ENCODE data around the gene HBD. TPM values are rescaled to one million over a fixed set of nuclear protein-coding genes. Genes with fewer than 3 reads are reported as not detected.

HBD gene
- total RNA-seq, 2 donors from 2014 or later: not detected

GRCh38 chr11:5238486-5238885 lies 4.2 kb upstream of the HBD start:
- H3K27me3 Mint-ChIP-seq (ENCODE audit: insufficient read depth): peaks cover 5% of the 10 kb centered on the region
- no peaks in the 10 kb centered on the region for H3K9me3 Mint-ChIP-seq
- Histone ChIP-seq H3K4me1 (ENCODE audit: control insufficient read depth, insufficient read depth, low read length) (no peaks in the 10 kb centered on the region), H3K27ac (ENCODE audit: low read depth, low read length) (no peak overlapping the region), H3K9ac (ENCODE audit: extremely low read depth, low read length, poor library complexity, severe bottlenecking) (no peak overlapping the region), H3K27me3 (ENCODE audit: control insufficient read depth, insufficient read depth, low read length, poor library complexity, severe bottlenecking) (no peaks in the 10 kb centered on the region), H3K9me3 (ENCODE audit: control insufficient read depth, low read length) (no peaks in the 10 kb centered on the region), H3K4me3 (ENCODE audit: low read length) (no peak overlapping the region), H3K36me3 (ENCODE audit: control insufficient read depth, insufficient read depth, low read length) (no peaks in the 10 kb centered on the region)
- no peak for DNase-seq
- no peaks in the 10 kb centered on the region for H3K36me3 Mint-ChIP-seq (ENCODE audit: low read depth)
- no peak overlapping the region for H3K4me3 Mint-ChIP-seq
- no peak for TF ChIP-seq CTCF (conservative IDR thresholded peaks at IDR 0.05)
- no peaks in the 10 kb centered on the region for H3K4me1 Mint-ChIP-seq
- WGBS, 2 experiments (ENCODE audit: insufficient coverage in 1 of 2, insufficient read length in 1 of 2): 95% methylated on average over 2 of the region's 2 CpGs; no CpG with 5 or more reads in 1 of the 2 experiments
- no peak overlapping the region for H3K27ac Mint-ChIP-seq

GRCh38 chr11:5237420-5237819 lies 3.1 kb upstream of the HBD start:
- TF ChIP-seq CTCF (conservative IDR thresholded peaks at IDR 0.05): no peak
- no peak overlapping the region for H3K27ac ChIP-seq (ENCODE audit: low read depth, low read length)
- no peaks in the 10 kb centered on the region for H3K9me3 ChIP-seq (ENCODE audit: control insufficient read depth, low read length)
- no peak for DNase-seq
- no peaks in the 10 kb centered on the region for H3K36me3 ChIP-seq (ENCODE audit: control insufficient read depth, insufficient read depth, low read length)
- Mint-ChIP-seq H3K4me3 (no peak overlapping the region), H3K9me3 (no peaks in the 10 kb centered on the region), H3K27ac (no peak overlapping the region), H3K4me1 (no peaks in the 10 kb centered on the region), H3K27me3 (ENCODE audit: insufficient read depth) (peaks cover 5% of the 10 kb centered on the region), H3K36me3 (ENCODE audit: low read depth) (no peaks in the 10 kb centered on the region)
- 90 to 99% methylated on average over 2 of the region's 2 CpGs for WGBS, 2 experiments (ENCODE audit: insufficient coverage in 1 of 2, insufficient read length in 1 of 2)
- H3K9ac ChIP-seq (ENCODE audit: extremely low read depth, low read length, poor library complexity, severe bottlenecking): no peak overlapping the region
- H3K27me3 ChIP-seq (ENCODE audit: control insufficient read depth, insufficient read depth, low read length, poor library complexity, severe bottlenecking): no peaks in the 10 kb centered on the region
- no peak overlapping the region for H3K4me3 ChIP-seq (ENCODE audit: low read length)
- no peaks in the 10 kb centered on the region for H3K4me1 ChIP-seq (ENCODE audit: control insufficient read depth, insufficient read depth, low read length)

- WGBS, 2 experiments (ENCODE audit: insufficient coverage in 1 of 2, insufficient read length in 1 of 2): 90 to 96% methylated on average over 3 to 5 of the region's 5 CpGs
- Mint-ChIP-seq H3K9me3 (no peaks in the 10 kb centered on the region), H3K36me3 (ENCODE audit: low read depth) (no peaks in the 10 kb centered on the region), H3K4me3 (no peak overlapping the region), H3K4me1 (no peaks in the 10 kb centered on the region), H3K27ac (no peak overlapping the region), H3K27me3 (ENCODE audit: insufficient read depth) (peaks cover 3% of the 10 kb centered on the region)
- no peaks in the 10 kb centered on the region for H3K4me1 ChIP-seq (ENCODE audit: control insufficient read depth, insufficient read depth, low read length)
- no peak for DNase-seq
- H3K27me3 ChIP-seq (ENCODE audit: control insufficient read depth, insufficient read depth, low read length, poor library complexity, severe bottlenecking): no peaks in the 10 kb centered on the region
- H3K4me3 ChIP-seq (ENCODE audit: low read length): no peak overlapping the region
- H3K9me3 ChIP-seq (ENCODE audit: control insufficient read depth, low read length): no peaks in the 10 kb centered on the region
- no peak overlapping the region for H3K9ac ChIP-seq (ENCODE audit: extremely low read depth, low read length, poor library complexity, severe bottlenecking)
- H3K36me3 ChIP-seq (ENCODE audit: control insufficient read depth, insufficient read depth, low read length): no peaks in the 10 kb centered on the region
- H3K27ac ChIP-seq (ENCODE audit: low read depth, low read length): no peak overlapping the region
- TF ChIP-seq CTCF (conservative IDR thresholded peaks at IDR 0.05): no peak
Measured at GRCh38 chr11:5235364-5236095, 1.2 kb upstream of the HBD start.
